Aorta (tissue), 5 donors: ENCODE results near the gene PRSS27. TPM values are rescaled to one million over a fixed set of nuclear protein-coding genes. Genes with fewer than 3 reads are reported as not detected.

Experiments used
- ATAC-seq: fragments of 200-7000 bp; cut with Tn5 transposase; one replicate; pipeline ENCODE4 v1.9.1; 2022; ENCODE audit warnings: moderate library complexity; ENCODE audit not compliant: low FRiP score
- DNase-seq, 2 donors: peaks; one replicate each; pipeline ENCODE4 v3.0.0-alpha.2; 2020
- H3K27ac ChIP-seq, 2 donors: one replicate each; pipeline ENCODE4 v1.5.1; 2013; ENCODE audit warnings: low read length in 2 of 2, mild to moderate bottlenecking in 2 of 2, moderate library complexity in 2 of 2, control low read depth in 1 of 2, inconsistent platforms in 1 of 2, low read depth in 1 of 2
- H3K27me3 ChIP-seq, 2 donors: one replicate each; pipeline ENCODE4 v1.6.1; 2013; ENCODE audit warnings: control low read depth in 1 of 2, low read length in 1 of 2, mild to moderate bottlenecking in 1 of 2, moderate library complexity in 1 of 2; ENCODE audit not compliant: insufficient read depth in 2 of 2, control insufficient read depth in 1 of 2
- H3K36me3 ChIP-seq, 2 donors: one replicate each; pipeline ENCODE4 v1.6.1; 2013; ENCODE audit warnings: control low read depth in 1 of 2, low read length in 1 of 2, mild to moderate bottlenecking in 1 of 2; ENCODE audit not compliant: insufficient read depth in 2 of 2, control insufficient read depth in 1 of 2
- H3K4me1 ChIP-seq, 2 donors: one replicate each; pipeline ENCODE4 v1.6.1; 2013; ENCODE audit warnings: low read length in 2 of 2, control low read depth in 1 of 2, mild to moderate bottlenecking in 1 of 2, moderate library complexity in 1 of 2; ENCODE audit not compliant: insufficient read depth in 2 of 2, control insufficient read depth in 1 of 2
- H3K4me3 ChIP-seq, 2 donors: one replicate each; pipeline ENCODE4 v1.5.1; 2013; ENCODE audit warnings: low read length in 2 of 2, control low read depth in 1 of 2, mild to moderate bottlenecking in 1 of 2
- H3K9me3 ChIP-seq: one replicate; pipeline ENCODE4 v1.6.1; 2013; ENCODE audit warnings: mild to moderate bottlenecking, low read length; ENCODE audit not compliant: control insufficient read depth
- WGBS, 2 donors: extraction: QIAGEN DNeasy Blood & Tissue Kit; methylation state at CpG; one replicate each; pipeline ENCODE4 v1.1.7; 2013; 5-methylcytosine and 5-hydroxymethylcytosine counted together
- intact Hi-C, 2 donors: fragments of 100-400 bp; cut with DNase I; formaldehyde crosslinking; loops; one replicate each; pipeline versions ENCODE4 v1.14.2 to v1.15.0; 2022
- polyA plus RNA-seq, 2 donors: library from polyadenylated mRNA; stranded (reverse); fragments of 200-250 nt; gene quantifications; one replicate each; pipeline ENCODE4 v1.2.3, GENCODE V29; 2013
- total RNA-seq, 2 donors: library from RNA; stranded (reverse); fragmentation: NEBNext Ultra II Directional; extraction: Animal tissue kit (Norgen Biotek cat#: 25700); gene quantifications; one replicate each; pipeline ENCODE4 v1.2.1, GENCODE V29; 2021
- donor health status: healthy with polysubstance abuse.
- donor health status: Bipolar disorder and iron deficiency.
- donor health status: DM: no; HTN: no; CAD: no.
- donor health status: DM: no; HTN: no; CAD: no.
- donor health status: DM: yes; HTN: yes; CAD: no.

Gene PRSS27
- total and polyA plus RNA-seq, 4 donors, result 1.3 to 2.2 (median 1.5) TPM

- H3K27me3 ChIP-seq, result no peaks in the 10 kb centered on the region
- intact Hi-C loops, result no loop called here
- H3K4me3 ChIP-seq, result no peak overlapping the region
- H3K36me3 ChIP-seq, result peaks cover 0 to 4% of the 10 kb centered on the region in 2 donors
- ATAC-seq (no peak), DNase-seq (no peak)
- no peak overlapping the region for H3K27ac ChIP-seq
- WGBS, 2 donors, result 92 to 93% methylated on average over 33 of the region's 33 CpGs
- H3K9me3 ChIP-seq, result no peaks in the 10 kb centered on the region
- no peaks in the 10 kb centered on the region for H3K4me1 ChIP-seq
Measured at GRCh38 chr16:2704166-2704982, 15.7 kb downstream of the PRSS27 start.

DNA sequence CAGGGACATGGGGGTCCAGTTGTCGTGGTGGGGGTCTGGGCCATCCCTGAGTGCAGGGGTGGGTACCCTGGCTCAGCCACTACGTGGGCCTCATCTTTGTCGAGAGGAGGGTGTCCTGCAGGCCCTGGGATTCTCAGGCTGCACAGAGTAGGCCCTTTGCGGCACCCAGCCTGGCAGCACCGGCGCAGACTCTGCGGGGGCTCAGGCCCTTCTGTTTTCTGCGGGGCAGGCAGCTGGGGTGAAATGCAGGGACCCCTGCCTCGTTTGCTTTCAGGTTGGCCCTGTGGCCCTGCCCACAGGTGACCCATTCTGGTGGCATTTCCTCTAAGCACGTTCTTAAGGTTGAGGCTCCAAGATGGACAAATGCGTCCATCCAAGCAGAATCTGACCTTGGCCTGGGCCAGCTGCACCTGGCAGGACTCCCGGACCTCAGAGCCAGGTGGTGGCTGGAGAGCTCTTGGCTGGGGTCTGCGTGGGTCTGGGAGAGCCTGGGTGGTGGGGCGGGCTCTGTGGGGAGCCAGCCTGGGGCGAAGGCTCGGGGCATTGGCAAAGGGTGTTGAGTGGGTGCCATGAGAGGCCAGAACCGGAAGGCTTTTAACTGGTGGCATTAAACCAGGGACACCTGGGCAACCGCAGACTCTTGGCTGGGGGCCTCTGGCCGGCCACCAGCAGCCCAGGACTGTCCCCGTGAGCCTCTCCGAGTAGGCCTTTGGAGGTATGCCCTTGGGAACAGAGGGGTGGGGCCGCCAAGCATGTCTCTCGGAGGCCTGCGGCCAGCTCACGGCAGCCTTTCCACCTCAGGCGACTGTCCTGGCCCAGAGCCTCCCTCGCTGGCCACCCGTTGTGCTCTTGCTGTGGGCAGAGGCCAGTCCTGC, 16.9 kb downstream of the PRSS27 start:
- DNase-seq (no peak), ATAC-seq (no peak)
- no peak overlapping the region for H3K27ac ChIP-seq
- H3K27me3 ChIP-seq, result no peaks in the 10 kb centered on the region
- no peak overlapping the region for H3K4me3 ChIP-seq
- H3K4me1 ChIP-seq, result no peaks in the 10 kb centered on the region
- intact Hi-C loops, result no loop called here
- WGBS, 2 donors, result 85 to 87% methylated on average over 23 to 28 of the region's 28 CpGs
- peaks cover 0 to 4% of the 10 kb centered on the region in 2 donors for H3K36me3 ChIP-seq
- H3K9me3 ChIP-seq, result no peaks in the 10 kb centered on the region

GRCh38 chr16:2702438-2702825, 17.6 kb downstream of the PRSS27 start:
- H3K9me3 ChIP-seq, result no peaks in the 10 kb centered on the region
- WGBS, 2 donors, result 93% methylated on average over 13 of the region's 13 CpGs
- ATAC-seq, result no peak
- H3K27me3 ChIP-seq, result no peaks in the 10 kb centered on the region
- H3K4me3 ChIP-seq, result no peak overlapping the region
- H3K4me1 ChIP-seq, result no peaks in the 10 kb centered on the region
- no peak for DNase-seq
- intact Hi-C loops, result no loop called here
- peaks cover 0 to 2% of the 10 kb centered on the region in 2 donors for H3K36me3 ChIP-seq
- H3K27ac ChIP-seq, result no peak overlapping the region

- Histone ChIP-seq H3K36me3 (peaks cover 0 to 2% of the 10 kb centered on the region in 2 donors), H3K27me3 (no peaks in the 10 kb centered on the region), H3K27ac (no peak overlapping the region), H3K4me1 (no peaks in the 10 kb centered on the region), H3K4me3 (no peak overlapping the region), H3K9me3 (no peaks in the 10 kb centered on the region)
- intact Hi-C loops, result no loop called here
- 91 to 93% methylated on average over 27 to 29 of the region's 29 CpGs for WGBS, 2 donors
- ATAC-seq (no peak), DNase-seq (no peak)
Measured at GRCh38 chr16:2701713-2702437, 18.1 kb downstream of the PRSS27 start.

DNA sequence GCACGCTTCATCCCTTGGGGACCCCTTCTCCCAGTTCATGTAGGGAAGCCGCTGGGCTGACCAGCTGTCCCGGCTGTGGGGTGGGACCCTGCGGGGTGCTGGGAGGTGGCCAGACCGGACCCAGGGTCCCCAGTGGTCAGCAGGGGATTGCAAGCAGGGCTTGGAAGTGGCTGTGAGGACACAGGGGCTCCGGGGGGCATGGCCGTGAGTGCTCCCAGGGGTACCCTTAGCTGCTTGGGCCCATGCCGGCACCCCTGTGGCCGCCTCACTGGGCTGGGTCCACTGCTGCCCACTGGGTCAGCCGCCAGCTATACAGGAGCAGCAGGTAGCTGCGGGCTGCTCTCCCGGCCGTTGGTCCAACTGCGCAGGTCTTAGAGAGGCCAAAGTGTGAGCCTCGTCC, 18.8 kb downstream of the PRSS27 start:
- Histone ChIP-seq H3K4me3 (no peak overlapping the region), H3K27ac (no peak overlapping the region), H3K27me3 (no peaks in the 10 kb centered on the region), H3K36me3 (peaks cover 0 to 2% of the 10 kb centered on the region in 2 donors), H3K4me1 (no peaks in the 10 kb centered on the region), H3K9me3 (no peaks in the 10 kb centered on the region)
- DNase-seq, result no peak
- ATAC-seq, result no peak
- 92 to 95% methylated on average over 15 of the region's 15 CpGs for WGBS, 2 donors
- intact Hi-C loops, result no loop called here

DNA sequence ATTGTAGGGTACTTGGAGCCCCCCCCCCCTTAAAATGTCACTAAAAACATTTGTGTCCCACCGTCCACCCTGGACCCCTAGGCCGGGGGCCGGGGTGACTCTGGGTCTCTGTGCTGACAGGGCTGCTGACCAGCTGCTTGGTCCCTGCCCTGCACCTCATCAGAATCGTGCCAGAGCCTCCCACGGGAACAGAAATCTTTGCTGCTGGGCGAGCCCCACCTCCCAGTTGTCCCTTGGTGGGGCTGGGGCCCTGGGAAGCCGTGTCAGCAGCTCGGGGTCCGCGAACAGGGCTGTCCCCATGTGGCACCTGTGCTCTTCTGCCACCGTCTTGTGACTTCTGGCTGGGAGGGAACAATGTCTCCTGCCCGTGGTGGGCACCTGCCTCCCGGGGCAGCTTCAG, 19.2 kb downstream of the PRSS27 start:
- Histone ChIP-seq H3K4me3 (no peak overlapping the region), H3K36me3 (peaks cover 0 to 2% of the 10 kb centered on the region in 2 donors), H3K9me3 (no peaks in the 10 kb centered on the region), H3K4me1 (no peaks in the 10 kb centered on the region), H3K27me3 (no peaks in the 10 kb centered on the region), H3K27ac (no peak overlapping the region)
- intact Hi-C loops, result no loop called here
- no peak for DNase-seq
- WGBS, 2 donors, result 76 to 86% methylated on average over 13 of the region's 13 CpGs
- no peak for ATAC-seq

- Histone ChIP-seq H3K27ac (no peak overlapping the region), H3K36me3 (peaks cover 0 to 2% of the 10 kb centered on the region in 2 donors), H3K9me3 (no peaks in the 10 kb centered on the region), H3K27me3 (no peaks in the 10 kb centered on the region), H3K4me3 (no peak overlapping the region), H3K4me1 (no peaks in the 10 kb centered on the region)
- no peak for DNase-seq
- intact Hi-C loops, result no loop called here
- no peak for ATAC-seq
- 85 to 88% methylated on average over 28 of the region's 28 CpGs for WGBS, 2 donors
Measured at GRCh38 chr16:2699791-2700600, 20.0 kb downstream of the PRSS27 start.
